ENCODE data around the gene TJP3.

DNA sequence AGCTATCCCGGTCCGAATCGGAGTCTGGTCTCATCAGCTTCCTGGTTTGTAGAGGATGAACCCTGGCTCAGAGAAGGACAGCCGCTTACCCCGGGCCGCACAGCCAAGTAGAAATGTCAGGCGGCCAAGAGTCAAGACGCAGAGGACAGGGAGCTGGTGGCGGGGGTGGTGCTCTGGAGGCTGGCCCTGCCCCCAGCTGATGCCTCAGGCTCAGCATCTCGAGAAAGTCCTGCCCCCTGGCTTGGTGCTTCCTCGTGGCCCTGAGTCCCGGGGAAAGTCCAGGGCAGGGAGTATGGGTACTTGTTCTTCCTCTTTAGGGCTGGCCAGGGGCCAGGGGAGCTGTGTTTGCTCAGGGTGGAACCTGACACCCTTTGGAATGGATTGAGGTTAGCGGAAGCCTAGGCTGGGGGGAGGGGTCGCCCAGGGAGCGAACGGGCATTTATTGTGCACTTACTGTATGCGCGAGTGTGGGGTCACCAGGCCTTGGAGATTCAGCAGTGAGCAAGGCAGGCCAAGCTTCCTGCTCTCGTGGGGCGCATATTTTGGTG lies 2.2 kb downstream of the TJP3 start:
- TF ChIP-seq, protein P1, sequence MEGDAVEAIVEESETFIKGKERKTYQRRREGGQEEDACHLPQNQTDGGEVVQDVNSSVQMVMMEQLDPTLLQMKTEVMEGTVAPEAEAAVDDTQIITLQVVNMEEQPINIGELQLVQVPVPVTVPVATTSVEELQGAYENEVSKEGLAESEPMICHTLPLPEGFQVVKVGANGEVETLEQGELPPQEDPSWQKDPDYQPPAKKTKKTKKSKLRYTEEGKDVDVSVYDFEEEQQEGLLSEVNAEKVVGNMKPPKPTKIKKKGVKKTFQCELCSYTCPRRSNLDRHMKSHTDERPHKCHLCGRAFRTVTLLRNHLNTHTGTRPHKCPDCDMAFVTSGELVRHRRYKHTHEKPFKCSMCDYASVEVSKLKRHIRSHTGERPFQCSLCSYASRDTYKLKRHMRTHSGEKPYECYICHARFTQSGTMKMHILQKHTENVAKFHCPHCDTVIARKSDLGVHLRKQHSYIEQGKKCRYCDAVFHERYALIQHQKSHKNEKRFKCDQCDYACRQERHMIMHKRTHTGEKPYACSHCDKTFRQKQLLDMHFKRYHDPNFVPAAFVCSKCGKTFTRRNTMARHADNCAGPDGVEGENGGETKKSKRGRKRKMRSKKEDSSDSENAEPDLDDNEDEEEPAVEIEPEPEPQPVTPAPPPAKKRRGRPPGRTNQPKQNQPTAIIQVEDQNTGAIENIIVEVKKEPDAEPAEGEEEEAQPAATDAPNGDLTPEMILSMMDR (IDR thresholded peaks at IDR 0.05), result no peak
- TF ChIP-seq POLR2A (IDR thresholded peaks at IDR 0.05) (no peak), EP300 (IDR thresholded peaks at IDR 0.05) (no peak)
